GM19395 (cell line): ENCODE data around the gene SLC12A7.
"Not testable (repeated sequence)": the region's sequence is repeated elsewhere in the genome, so short reads cannot be mapped to it uniquely, and the experiment has no call there.

Source experiments
- ATAC-seq: cut with Tn5 transposase; IDR thresholded peaks from one replicate; pipeline ENCODE4 v1.9.1; 2021; ENCODE audit warnings: mild to moderate bottlenecking, moderate library complexity; ENCODE audit not compliant: unreplicated experiment

Gene SLC12A7

GRCh38 chr5:1065891-1066650, 45.8 kb downstream of the SLC12A7 start:
- ATAC-seq, result no peak

- ATAC-seq, result no peak
Measured at GRCh38 chr5:1065143-1065750, 46.6 kb downstream of the SLC12A7 start.

- no peak for ATAC-seq
Measured at GRCh38 chr5:1064383-1065142, 47.3 kb downstream of the SLC12A7 start.

- no peak for ATAC-seq
Measured at GRCh38 chr5:1063661-1064382, 48.0 kb downstream of the SLC12A7 start.

- no peak for ATAC-seq
Measured at GRCh38 chr5:1062761-1063568, 48.9 kb downstream of the SLC12A7 start.

- no peak for ATAC-seq
Measured at GRCh38 chr5:1061916-1062315, 49.9 kb downstream of the SLC12A7 start.

GRCh38 chr5:1061292-1061691, 50.6 kb downstream of the SLC12A7 start:
- ATAC-seq, result not testable (repeated sequence)

- no peak for ATAC-seq
Measured at GRCh38 chr5:1060535-1060981, 51.3 kb downstream of the SLC12A7 start.

GRCh38 chr5:1059884-1060263, 52.0 kb downstream of the SLC12A7 start:
- ATAC-seq, result no peak

GRCh38 chr5:1058988-1059883, 52.6 kb downstream of the SLC12A7 start:
- ATAC-seq, result no peak

GRCh38 chr5:1058083-1058945, 53.5 kb downstream of the SLC12A7 start:
- ATAC-seq, result no peak

- ATAC-seq, result no peak
Measured at GRCh38 chr5:1057485-1058082, 54.3 kb downstream of the SLC12A7 start.

GRCh38 chr5:1056611-1057484, 55.0 kb downstream of the SLC12A7 start:
- no peak for ATAC-seq

- ATAC-seq, result no peak
Measured at GRCh38 chr5:1055896-1056610, 55.8 kb downstream of the SLC12A7 start.

- ATAC-seq, result no peak
Measured at GRCh38 chr5:1054799-1055775, 56.8 kb downstream of the SLC12A7 start.
